WTC11 (cell line): Measurements from ENCODE around the gene EIF4E3.

Source experiments
- IRF2 ChIP-seq: sonication (generic); formaldehyde crosslinking; IDR thresholded peaks from 2 replicates; pipeline ENCODE4 v1.8.0; 2022; ENCODE audit warnings: low read depth, missing genetic modification reagents, borderline replicate concordance
- RELA ChIP-seq: sonication (generic); formaldehyde crosslinking; IDR thresholded peaks from 2 replicates; pipeline ENCODE4 v1.8.1; 2022; ENCODE audit warnings: missing genetic modification reagents, mild to moderate bottlenecking, borderline replicate concordance

DNA sequence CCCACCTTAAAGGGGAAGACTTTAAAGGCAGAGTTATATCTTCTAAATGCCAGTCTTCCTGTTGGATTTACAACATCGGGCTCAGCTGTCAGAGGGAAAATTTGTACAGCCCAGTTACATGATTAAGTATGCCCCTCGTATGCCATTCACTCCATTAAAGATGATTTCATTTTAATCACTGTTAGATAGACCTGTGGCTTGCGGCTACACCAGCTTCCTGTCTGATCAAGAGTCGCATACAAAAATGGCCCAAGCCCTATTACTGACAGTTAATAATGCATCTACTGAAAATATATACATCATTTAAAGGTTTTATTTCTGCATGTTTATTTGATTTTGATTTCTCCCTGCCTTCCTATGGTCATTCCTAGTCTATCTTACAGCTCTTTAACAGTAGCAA is 7.1 kb downstream of the EIF4E3 start:
- TF ChIP-seq IRF2 (CRISPR knock-in tag) (no peak), RELA (CRISPR knock-in tag) (no peak)
